ENCODE results near the gene RAB31. TPM values are rescaled to one million over a fixed set of nuclear protein-coding genes. Genes with fewer than 3 reads are reported as not detected.

RAB31 gene
- total and polyA plus RNA-seq, 12 donors: 46.6 to 365 (median 136) TPM

- Histone ChIP-seq H3K27ac (no peak overlapping the region), H3K9me3 (replicated peaks in 1 of 3) (no peaks in the 10 kb centered on the region), H3K4me3 (no peak overlapping the region), H3K27me3 (no peaks in the 10 kb centered on the region), H3K4me1 (replicated peaks in 1 of 2) (peaks cover 14 to 19% of the 10 kb centered on the region in 2 donors), H3K36me3 (replicated peaks in 1 of 2) (peaks cover 0 to 4% of the 10 kb centered on the region in 2 donors)
- DNase-seq: no peak
- no peak for TF ChIP-seq CTCF (IDR thresholded peaks at IDR 0.05)
- no peak for TF ChIP-seq POLR2A (IDR thresholded peaks at IDR 0.05)
- intact Hi-C loops (cut with DNase I): no loop called here
- WGBS, 4 donors: 93 to 99% (median 97%) methylated on average over 6 of the region's 6 CpGs
These were observed 134.3 kb downstream of the RAB31 start for GRCh38 chr18:9842448-9842847.

- TF ChIP-seq CTCF (IDR thresholded peaks at IDR 0.05): no peak
- no peak for TF ChIP-seq POLR2A (IDR thresholded peaks at IDR 0.05)
- peaks cover 14 to 19% of the 10 kb centered on the region in 2 donors for H3K4me1 ChIP-seq (replicated peaks in 1 of 2)
- intact Hi-C loops (cut with DNase I): no loop called here
- H3K4me3 ChIP-seq: no peak overlapping the region
- no peaks in the 10 kb centered on the region for H3K27me3 ChIP-seq
- no peaks in the 10 kb centered on the region for H3K9me3 ChIP-seq (replicated peaks in 1 of 3)
- no peak for DNase-seq
- H3K36me3 ChIP-seq (replicated peaks in 1 of 2): peaks cover 0 to 4% of the 10 kb centered on the region in 2 donors
- peak overlapping the region in 3 of 5 donors; percentile 17 to 83 (median 82) for H3K27ac ChIP-seq
- 67 to 71% (median 69%) methylated on average over 3 of the region's 3 CpGs for WGBS, 4 donors
These were observed 137.2 kb downstream of the RAB31 start for GRCh38 chr18:9845256-9845655.

- H3K27ac ChIP-seq: peak overlapping the region; percentile 17 to 83 (median 38)
- TF ChIP-seq POLR2A (IDR thresholded peaks at IDR 0.05): peak in 1 of 2 donors; percentile 40
- TF ChIP-seq CTCF (IDR thresholded peaks at IDR 0.05): no peak
- 28 to 38% (median 32%) methylated on average over 7 to 10 of the region's 10 CpGs for WGBS, 4 donors
- H3K27me3 ChIP-seq: no peaks in the 10 kb centered on the region
- no peaks in the 10 kb centered on the region for H3K9me3 ChIP-seq (replicated peaks in 1 of 3)
- H3K4me3 ChIP-seq: peak overlapping the region in 1 of 4 donors; percentile 21
- peaks cover 0 to 4% of the 10 kb centered on the region in 2 donors for H3K36me3 ChIP-seq (replicated peaks in 1 of 2)
- H3K4me1 ChIP-seq (replicated peaks in 1 of 2): peaks cover 14 to 19% of the 10 kb centered on the region in 2 donors
- DNase-seq: peak in 5 of 7 donors; percentile 58 to 70 (median 69)
- intact Hi-C loops (cut with DNase I): no loop called here
These were observed 138.2 kb downstream of the RAB31 start for GRCh38 chr18:9846162-9846925.

- no peak overlapping the region for H3K4me3 ChIP-seq
- peak overlapping the region in 1 of 5 donors; percentile 68 for H3K27ac ChIP-seq
- no peak for DNase-seq
- intact Hi-C loops (cut with DNase I): no loop called here
- H3K9me3 ChIP-seq (replicated peaks in 1 of 3): no peaks in the 10 kb centered on the region
- peaks cover 14 to 19% of the 10 kb centered on the region in 2 donors for H3K4me1 ChIP-seq (replicated peaks in 1 of 2)
- peaks cover 0 to 4% of the 10 kb centered on the region in 2 donors for H3K36me3 ChIP-seq (replicated peaks in 1 of 2)
- H3K27me3 ChIP-seq: no peaks in the 10 kb centered on the region
- WGBS, 4 donors: 83 to 89% (median 87%) methylated on average over 5 of the region's 5 CpGs
- TF ChIP-seq POLR2A (IDR thresholded peaks at IDR 0.05) (no peak), CTCF (IDR thresholded peaks at IDR 0.05) (no peak)
These were observed 140.2 kb downstream of the RAB31 start for GRCh38 chr18:9848170-9848879.
